NCI-H526 treated with DMSO at 0.1 percent for 48 hours (cell line): ENCODE measurements around the gene MATN1.

Experiments used
- DNase-seq: peaks from one replicate; lab custom pipeline; 2025; lab: John Stamatoyannopoulos, UW

MATN1 gene

DNA sequence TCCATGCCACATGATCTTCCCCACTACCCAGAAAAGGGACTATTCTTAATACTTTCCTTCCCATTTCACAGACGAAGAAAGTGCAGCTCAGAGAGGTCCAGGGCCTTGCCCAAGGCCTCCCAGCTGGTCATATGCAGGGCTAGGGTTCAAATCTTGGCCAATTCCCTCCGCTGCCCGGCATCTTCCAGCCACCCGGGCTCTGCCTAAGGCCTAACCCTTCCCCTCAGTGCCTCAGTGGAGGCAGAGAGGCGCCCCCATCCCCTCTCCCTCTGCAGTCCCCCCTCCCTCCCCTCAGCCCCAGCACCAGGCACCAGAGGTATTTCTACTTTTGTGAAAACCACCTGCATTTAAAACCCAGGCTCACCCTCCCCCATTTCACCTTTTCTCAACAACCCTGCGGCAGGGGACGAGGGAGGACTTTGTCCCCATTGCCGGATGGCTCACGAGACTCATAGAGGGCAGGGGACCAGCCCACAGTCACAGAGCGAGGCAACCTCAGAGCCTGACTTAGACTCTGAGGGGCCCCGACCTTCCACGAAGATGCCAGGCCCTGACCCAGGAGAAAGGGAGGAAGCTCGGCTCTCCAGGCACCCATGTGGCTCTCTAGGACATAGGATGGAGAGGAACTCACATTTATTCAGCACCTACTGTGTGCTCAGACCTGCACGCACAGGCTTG is 21.9 kb upstream of the MATN1 start:
- no peak for DNase-seq

DNA sequence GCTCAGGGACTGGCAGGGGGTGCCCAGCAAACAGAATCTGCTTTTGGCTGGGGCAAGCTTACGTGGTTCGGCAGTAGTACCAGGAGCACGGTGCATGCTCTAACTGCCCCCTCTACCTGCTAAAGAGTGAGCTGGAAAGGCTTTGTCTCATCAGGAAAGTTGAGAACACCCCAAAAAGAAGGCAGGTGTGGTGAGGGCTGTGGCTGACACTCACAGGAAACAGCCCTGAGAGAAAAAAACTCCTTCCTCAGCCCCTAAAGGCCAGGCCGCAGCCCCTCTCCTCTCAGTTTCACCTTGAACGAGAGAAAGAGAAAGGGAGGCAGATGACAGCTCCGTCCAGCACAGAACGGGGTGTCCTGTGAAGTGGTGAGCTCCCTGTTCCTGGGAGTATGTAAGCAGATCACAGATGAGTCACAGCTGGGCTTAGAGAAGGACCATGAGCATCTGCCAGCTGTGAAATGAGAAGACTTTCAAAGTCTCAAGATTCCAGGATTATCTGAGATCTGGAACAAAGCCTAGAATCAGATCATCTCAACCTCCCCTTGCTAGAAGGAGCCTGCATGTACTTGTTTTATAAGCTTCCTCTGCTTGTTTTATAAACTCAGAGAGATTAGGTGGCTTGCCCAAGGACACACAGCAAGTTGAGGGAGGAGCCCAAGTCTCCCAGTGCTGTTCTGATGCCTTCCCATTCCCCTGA is 20.8 kb upstream of the MATN1 start:
- no peak for DNase-seq

DNA sequence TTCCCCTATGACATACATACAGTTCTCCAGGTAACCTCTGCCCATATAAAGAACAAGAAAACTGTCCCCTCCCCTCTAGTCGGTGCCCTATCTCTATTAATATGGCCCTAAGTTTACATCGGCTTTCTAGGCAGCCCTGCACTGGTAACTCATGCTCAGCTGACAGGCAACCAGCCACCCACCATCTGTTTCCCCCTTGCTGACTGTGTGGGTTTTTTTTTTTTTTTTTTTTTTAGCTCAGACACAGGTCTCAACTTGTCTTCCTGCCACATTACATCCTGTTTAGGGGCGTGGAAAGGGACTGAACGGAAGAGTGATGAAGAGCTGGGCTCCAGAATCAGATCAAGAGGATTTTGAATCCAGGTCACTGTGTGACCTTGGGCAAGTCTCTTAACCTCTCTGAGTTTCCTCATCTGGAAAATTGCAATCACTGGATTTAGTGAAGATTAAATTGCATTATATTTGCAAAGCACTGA is 20.2 kb upstream of the MATN1 start:
- DNase-seq, result no peak

DNA sequence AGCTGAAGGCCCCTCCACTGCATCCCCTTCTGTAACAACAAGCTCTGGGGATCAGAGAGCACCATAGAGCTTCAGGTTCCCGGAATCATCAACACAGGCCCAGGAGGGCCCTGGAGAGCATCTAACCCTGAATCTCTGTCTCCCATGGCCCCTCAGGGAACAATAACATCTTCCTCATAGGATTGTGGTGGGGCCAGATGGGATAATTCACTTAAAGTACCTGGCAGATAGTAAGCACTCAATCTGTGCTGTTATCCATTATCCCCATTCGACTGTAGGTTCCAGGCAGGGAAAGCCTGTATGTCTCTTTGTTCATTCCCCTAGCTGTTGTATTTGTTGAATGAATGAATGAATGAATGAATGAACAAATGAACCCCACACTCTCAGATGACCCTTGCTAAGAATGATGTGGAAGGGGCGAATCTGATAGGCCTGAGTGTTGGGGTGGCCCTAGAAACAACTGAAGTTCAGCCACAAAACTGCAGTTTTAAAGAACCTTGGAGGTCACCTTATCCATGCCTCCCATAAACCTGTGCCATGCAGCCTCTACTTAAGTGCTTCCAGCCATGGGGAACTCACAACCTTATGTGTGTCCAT is 19.7 kb upstream of the MATN1 start:
- DNase-seq, result no peak

DNA sequence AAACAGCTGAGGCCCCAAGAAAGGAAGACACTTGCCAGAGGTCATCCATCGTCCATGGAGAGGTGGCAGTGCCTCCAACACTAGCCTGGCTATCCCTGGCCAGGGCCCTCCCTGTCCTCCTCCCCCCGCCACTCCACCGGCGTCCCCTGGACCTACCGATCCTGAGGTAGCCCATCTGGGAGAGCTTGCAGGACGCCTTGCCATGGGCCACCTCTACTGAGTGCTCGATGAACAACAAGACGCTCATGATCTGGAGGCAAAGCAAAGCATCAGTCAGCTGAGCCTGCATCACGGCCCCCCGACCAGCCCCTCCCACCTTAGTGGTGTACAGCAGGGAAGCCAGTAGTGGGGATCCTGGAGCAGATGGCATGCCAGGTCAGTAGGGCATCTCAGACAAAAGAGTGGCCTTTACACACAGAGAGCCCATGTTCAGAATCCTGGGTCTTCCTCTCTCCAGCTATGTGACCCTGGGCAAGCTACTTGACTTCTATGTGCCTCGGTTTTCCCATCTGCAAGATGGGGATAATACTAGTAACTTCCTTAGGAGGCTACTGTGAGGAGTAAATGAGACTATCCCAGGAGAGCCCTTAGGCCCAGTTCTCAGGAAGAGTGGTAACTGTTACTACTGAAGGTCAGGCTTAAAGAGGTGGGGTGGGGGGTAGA is 19.0 kb upstream of the MATN1 start:
- no peak for DNase-seq

DNA sequence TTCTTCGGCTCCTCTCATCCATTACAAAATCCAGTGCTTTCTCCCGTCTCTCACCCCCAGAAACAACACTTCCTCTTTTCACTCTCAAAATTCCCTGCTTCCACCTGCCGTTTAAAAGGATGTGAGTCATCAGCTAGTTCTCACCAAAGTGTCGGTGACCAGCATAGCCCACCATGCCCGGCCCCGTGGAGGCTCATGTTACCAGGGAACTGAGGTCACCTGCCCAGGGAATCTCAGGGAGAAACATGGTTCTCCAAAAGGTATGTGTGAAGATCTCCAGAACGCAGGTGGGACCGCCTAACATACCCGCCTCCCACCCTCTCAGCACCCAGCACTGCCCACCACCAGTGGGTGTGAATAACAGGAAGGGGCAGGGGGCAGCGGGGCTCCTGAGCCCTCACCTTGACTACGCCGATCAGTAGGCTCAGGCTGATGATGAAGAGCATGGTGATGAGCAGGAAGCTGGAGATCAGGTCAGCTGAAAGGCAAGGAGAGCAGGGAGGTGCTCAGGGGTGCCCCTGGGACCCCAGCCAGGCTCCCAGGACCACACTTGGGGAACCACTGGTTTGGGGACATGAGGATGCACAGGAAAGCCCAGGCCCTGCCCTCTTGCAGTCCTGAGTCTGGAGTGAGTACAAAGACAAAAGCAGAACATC is 18.0 kb upstream of the MATN1 start:
- DNase-seq, result no peak

DNA sequence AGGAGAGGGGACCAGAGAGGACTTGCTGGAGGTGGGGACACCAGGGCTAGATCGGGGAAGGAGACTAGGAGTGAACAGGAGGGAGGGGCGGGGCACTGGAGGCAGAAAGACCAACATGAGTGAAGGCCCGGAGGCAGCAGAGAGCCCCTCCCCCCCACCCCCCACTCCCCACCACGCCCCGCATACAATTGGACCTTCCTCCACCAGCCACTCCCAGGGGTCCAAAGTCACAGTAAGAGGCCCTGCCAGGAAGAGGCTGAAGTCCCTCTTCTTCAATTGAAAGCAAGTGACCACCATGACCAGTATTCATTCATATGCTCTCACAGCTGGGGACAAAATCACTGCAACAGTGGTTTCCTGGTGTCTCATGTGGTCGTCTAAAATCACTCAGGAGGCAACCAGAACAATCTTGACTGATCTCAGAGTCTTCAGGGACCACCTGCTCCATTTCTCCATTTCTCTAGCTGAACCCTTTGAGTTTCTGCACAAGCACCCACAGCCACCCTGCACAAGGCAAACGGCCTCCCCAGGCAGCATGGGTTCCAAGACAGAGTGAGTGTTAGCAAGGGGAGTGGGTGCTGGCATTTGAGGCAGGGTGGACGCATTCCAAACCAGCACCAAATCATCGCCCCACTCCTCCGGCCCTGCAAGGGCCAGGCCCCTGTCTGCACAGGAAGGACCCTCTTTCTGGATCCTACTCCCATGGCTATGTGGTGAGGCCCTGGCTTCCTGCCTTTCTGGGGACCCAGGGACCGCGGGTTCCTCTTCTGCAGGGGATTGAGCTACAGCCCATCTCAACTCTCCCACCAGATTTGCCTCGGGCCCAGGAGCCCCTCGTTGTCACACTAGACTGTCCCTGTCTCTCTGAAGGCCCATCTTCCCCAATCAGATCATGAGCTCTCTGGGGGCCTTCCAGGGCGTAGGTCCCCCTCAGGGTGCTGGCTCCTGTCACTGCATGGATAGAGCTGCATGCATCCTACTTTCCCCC is 17.2 kb upstream of the MATN1 start:
- no peak for DNase-seq

DNA sequence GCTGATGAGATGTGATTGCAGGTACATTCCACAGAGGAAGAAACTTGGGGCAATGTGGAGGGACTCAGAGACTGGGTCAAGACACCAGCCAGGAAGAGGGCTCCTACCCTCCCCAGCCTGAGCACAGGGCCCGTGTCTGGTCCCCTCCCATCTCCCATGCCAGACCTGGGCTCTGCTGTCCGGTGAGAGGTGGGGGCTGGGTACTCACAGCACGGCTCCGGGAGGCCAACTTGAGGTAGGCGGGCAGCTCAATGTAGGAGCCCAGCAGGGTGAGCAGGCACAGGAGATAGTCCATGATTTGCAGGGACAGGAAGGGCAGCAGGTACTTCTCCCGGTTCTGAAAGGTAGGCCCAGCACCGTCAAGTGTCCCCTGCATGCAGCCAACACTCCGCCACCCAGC is 16.2 kb upstream of the MATN1 start:
- DNase-seq, result no peak

DNA sequence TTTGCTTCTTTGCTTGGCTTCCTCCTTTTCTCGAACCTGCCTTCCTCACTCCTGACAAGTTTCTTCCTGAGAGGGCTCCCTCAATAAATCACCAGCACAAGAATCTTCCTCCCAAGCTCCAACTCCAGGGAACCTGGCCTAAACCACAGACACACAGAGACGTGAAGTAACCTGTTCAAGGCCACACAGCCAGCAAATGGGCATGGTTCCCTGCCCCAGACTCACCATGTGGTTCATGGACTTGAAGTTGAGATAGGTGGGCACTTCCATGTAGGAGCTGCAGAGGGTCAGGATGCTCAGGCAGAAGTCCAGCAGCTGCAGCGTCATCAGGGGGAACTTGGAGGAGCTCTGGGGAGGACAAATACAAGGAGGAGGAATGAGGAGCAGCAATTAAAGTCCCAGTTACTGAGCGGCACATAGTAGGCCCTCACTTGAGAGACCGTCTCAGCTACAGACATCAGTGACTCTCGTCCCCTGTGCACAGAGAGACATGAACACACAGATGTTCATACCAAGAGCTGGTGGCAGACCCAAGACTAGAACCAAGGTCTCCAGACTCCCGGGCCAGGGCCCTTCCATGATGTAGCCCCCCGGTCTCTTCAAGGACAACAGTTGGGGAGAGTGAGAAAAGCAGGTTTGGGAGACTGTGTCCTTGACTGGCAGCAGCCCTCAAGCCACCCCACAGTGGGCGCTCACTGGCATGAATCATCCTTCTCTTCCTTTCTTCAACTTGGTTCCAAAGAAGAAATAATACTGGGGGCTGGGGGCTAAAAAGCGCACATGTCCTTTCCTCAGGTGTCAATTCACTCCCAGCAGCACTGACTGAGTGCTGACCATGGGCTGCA is 15.6 kb upstream of the MATN1 start:
- DNase-seq, result no peak

DNA sequence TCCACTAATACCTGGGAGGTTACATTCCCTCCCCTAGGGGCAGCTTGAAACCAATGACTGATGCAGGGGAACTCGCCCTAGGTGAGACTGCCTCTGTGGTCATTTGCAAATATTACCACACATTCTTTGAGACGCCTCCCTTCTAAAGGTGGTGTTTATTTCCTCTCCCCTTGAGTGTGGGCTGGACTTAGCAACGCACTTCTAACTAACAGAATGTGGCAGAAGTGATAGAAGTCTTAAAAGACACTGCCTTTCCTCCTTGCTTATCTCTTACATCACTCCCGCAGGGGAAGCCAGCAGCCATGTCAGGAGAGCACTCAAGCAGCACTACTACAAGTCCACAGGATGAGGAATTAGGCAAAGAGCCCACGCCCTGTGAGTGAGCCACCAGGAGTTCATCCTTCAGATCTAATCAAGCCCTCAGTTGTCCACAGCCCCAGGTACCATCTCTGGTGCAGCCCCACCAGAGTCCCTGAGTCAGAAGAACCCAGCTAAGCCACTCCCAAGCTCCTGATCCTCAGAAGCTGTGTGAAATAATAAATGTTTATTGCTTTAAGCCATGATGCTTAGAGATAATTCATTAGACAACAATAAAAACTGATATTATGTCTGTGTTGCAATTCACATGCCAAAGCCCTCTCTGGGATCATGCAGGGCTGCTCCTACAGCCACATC is 14.8 kb upstream of the MATN1 start:
- no peak for DNase-seq

DNA sequence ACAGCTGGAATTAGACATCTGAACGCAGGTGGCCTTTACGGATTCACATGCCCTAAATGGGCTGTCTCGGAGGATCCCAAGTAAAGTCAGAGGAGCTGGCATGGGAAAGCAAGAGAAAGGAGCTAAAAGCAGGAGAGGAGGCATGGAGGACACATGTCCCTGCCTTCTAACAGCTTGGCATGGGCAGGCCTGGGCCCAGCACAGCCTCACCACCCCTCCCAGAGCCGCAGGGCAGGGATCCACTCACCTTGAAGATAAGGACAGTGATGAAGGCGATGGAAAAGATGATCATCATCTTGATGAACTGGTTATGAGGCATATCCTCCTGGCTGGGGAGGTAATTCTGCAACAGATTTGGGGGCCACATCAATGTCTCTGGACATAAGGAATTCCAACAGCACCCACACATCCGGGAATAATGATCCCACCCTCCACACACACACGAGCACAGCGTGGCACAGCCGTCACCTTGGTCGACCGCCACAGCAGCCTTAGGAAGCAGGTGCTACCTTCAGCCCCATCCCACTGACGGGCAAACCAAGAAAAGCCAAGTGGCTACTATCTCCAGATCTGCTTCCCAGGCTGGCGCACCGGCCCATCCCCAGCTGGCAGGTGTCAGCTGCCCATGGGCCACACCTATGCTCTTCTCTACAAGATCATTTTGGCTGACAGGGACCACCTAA is 14.1 kb upstream of the MATN1 start:
- DNase-seq, result no peak

DNA sequence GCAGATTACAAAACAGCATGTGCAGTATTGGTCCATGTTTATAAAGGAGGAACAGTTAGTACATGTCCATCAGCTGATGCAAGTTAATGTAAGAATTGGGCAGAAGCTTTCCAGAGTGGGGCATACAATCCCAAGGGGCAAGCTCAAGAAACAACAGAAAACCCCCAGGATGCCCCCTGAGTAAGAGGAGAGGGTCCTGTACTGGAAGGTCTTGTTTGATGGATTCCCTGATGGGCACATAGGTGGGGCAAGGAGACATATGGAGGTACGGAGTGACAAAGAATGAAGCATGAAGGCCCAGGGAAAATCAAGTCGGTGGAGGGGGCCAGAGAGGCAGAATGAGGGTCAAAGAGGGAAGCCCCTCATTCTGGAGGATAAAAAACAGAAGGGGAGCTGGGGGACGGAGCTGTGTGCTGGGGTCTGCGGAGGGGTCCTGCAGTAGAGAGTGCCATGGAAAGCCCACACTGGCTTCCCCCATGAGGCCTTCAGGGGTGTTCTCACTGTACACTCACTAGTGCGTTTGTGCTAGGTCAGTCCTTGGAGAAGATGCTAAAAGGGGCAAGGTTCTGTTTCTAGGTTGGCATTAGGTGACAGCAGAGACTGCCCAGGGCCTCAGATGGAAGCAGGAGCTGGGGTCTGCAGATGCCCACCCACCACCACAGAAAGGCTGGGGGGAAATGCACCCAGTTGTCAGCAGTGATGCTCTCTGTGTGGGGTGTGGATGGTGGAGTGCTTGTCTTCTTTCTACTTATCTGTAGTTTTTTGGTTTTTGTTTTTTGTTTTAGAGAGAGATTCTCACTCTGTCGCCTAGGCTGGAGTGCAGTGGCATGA is 12.5 kb upstream of the MATN1 start:
- DNase-seq, result no peak

DNA sequence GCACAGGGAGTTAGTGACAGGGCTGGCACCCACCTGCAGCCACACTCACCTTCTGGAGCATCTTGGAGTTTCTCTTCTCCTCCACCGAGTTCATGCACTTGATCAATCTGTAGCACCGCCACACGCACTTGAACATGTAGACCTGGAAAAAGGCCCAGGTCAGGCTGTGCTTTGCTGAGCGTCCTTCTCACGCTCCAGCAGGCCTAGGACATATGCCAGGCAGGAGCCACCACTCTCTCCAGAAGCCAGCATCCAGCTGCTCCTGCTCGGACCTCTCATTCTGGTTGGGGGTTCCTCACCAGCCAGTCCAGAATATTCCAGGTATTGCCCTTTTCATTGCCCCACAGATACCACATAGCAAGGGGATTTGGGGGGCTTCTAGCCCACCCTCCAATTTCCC is 11.7 kb upstream of the MATN1 start:
- DNase-seq, result no peak

DNA sequence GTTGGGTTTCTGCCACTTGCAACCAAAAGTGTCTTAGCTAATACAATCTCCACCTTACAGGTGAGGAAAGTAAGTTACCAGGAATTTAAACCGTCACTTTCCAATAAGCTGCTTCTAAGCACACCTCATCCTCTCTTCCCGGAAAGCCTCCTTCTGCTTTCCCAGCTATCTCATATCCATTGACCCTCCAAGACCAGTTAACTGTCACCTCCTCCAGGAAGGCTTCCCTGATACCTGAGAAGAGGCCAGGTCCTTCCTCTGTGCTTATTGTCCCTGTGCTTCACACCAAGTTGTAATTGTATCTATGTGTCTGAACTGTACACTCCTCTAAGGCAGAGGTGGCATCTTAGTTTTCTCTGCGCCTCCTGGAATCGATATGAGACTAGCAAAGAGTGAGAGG is 11.2 kb upstream of the MATN1 start:
- DNase-seq, result no peak

DNA sequence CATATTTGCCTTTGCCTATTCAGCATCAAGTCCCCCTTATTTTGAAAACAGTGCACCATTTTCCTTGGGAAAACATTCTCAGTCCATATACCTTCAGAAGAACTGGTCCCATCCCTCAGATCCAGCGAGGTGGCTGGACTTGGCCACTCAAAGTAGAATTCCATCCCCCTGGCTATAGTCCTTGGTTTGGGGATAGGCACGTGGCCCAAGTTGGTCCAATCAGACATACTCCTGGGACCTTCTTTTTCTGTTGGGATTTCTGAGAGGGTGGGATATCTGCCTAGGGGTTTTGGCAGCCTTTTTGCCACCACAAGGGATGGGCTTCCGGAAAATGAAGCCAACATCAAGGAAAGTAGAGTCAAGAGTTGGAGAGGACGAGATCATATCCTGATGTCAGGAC is 10.7 kb upstream of the MATN1 start:
- no peak for DNase-seq

DNA sequence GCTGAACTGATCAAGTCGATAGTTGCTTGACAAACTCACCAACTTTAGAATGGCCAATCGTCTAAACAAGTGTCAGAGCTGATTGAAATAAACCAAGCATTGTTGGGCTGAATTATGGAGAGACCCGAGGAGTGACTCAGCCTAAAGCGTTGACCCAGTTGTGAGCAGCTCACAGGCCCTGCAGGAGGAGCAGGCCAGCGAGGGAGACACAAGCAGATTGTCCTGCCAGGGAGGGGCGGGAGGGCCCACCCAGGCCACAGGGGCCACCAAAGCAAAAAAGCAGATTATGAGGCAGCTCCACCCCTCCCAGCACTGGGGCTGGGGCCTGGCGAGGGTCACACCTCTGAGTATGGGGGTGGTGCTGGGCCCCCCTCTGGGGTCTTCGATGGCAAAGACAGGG is 10.1 kb upstream of the MATN1 start:
- no peak for DNase-seq

DNA sequence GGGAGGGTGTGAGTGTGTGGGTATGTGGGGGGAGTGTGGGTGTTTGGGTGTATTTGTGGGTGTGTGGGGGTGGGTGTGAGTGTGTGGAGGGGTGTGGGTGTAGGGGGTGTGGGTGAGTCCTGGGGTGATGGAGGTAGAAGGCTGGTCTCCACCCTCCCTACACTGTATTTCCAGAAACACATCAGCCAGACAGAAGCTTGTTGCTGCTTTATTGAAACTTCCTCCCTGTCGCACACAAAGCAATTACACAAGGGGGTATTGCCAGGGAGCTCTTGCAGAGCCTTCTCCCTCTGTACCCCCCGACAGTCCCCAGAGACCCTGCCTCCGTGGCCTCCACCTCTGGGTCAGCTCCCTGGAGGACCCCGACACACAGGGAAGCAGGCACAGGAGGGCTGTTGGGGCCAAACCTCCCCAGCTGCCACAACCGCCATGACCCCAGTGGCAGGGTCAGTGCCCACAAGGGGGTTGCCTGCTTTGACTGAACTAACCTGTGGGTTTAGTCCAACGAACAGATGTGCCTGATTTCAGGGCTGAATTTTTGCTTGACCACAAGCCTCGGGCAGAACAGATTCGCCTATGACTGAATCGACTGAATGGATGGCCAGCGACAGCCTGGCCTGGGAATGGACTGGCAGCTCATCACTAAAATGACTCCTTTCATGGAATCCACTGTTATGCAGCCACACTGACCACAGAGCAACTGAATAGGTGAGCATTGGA is 9.1 kb upstream of the MATN1 start:
- DNase-seq, result no peak
